Fibroblast of peridontal ligament (primary cell): ENCODE data around the gene BTBD9.
A peak's percentile ranks its signal among the peaks of the same experiment; 100 is the strongest.

Experiments
- DNase-seq: peaks from one replicate; pipeline ENCODE4 v3.0.0-alpha.2; 2010; ENCODE audit errors: extremely low read depth

Gene BTBD9

GRCh38 chr6:38346291-38347079, 293.2 kb downstream of the BTBD9 start:
- DNase-seq, result peak; percentile 96

GRCh38 chr6:38345586-38345985, 294.1 kb downstream of the BTBD9 start:
- DNase-seq, result no peak

- DNase-seq, result no peak
These were observed 298.2 kb downstream of the BTBD9 start for GRCh38 chr6:38341496-38341895.

GRCh38 chr6:38339914-38340313, 299.8 kb downstream of the BTBD9 start:
- no peak for DNase-seq

DNA sequence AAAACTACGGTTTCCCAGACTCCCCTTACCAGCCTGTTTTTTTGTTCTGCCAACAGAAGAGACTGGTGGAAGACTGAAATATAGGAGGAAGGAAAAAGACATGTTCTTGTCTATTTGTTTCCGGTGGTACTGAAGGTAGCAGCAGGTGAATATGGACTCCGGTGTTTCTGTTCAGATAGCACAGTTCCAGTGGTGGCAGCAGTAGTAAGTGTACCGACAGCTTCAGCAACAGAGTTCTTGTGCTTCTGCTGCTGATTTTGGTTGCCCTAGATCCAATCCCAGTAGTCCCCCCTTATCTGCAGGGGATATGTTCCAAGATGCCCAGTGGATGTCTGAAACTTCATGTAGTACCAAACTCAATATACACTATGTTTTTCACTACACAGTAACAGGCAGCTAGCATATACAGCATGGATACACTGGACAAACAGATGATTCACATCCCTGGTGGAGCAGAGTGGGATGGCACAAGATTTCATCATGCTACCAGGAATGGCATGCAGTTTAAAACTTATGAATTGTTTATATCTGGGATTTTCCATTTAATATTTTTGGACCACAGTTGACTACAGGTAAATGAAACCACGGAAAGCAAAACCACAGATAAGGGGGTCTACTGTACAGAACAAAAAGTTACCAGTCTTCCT, 301.8 kb downstream of the BTBD9 start:
- peak; percentile 92 for DNase-seq

- no peak for DNase-seq
These were observed 302.8 kb downstream of the BTBD9 start for GRCh38 chr6:38336922-38337321.

DNA sequence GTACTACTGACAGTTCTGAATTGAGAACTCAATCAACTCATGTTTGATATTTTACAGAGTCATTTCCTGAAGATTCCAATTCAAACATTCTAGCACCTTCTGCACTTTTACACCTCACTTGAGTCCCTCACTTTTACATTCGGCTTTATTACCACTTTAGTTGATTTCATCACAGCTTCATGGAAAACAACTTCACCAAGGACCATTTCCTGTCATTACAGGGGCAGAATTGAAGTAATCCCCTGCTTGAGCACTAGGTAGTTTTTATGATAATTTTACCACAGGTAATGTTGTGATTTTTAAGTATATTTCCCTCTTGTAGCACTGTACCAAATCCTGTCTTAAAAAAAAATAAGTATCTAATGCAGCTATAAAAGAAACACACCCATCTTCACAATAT, 312.9 kb downstream of the BTBD9 start:
- DNase-seq, result no peak

GRCh38 chr6:38323216-38323615, 316.5 kb downstream of the BTBD9 start:
- no peak for DNase-seq

DNA sequence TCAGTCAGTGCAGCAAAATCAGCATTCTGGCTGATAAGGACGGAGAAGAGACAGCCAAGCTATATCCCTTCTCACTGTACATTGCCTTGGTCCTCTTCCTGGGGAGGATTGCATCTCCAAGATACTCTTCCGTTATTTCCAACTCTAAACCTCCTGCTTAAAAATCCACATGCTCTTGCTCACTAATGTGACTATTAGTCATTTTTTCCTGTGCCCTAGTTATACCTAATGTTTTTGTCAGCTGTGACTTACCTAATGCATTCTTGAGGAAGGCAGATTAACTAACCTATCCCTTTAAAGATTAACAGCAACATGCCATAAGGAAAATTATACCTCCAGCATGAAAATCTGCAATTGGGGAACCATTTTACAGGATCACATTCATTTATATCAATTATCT, 317.6 kb downstream of the BTBD9 start:
- DNase-seq, result no peak

GRCh38 chr6:38320843-38321242, 318.9 kb downstream of the BTBD9 start:
- DNase-seq, result no peak

GRCh38 chr6:38320358-38320757, 319.4 kb downstream of the BTBD9 start:
- no peak for DNase-seq

DNA sequence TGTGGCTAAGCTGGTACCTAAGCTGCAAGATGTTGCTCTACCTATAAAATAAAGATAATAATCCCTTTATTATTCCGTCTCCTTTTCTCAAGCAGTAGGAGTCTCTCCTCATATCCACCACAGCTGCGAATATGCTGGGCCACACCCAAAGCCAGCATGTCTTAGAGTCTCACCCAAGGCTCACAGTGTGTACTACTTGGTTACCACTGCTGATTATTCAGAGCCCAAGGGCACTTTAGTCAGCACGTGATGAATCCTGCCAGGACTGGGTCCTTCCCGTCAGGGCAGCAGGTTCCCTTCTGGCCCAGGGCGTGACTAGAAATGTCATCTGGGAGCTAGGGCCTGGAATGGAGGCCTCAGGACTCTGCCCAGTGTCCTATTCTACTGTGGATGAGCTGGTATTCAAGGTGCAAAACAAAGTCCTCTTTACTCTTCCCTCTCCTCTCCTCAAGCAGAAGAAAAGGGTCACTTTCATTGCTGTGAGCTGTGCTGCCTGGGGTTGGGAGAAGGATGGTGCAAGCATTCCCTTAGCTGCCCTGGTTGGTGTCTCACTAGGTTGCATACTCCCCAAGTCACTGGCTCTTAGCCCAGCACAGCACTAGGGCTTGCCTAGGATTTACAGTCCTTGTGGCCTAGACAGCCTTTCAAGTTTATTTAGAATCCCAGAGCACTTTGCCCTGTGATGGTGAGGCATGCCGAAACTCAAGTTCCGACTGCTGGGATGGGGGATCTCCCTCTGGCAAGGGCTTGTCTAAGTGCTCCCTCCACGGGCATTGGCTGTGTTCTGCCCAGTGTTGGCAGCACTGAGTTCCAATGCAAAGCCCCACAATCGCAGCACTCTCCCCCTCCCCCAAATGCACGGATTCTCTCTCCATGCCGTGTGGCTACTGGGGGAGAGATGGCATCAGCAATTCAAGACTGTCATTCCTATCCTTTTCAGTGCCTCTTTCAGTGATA, 320.2 kb downstream of the BTBD9 start:
- no peak for DNase-seq

- DNase-seq, result no peak
These were observed 323.4 kb downstream of the BTBD9 start for GRCh38 chr6:38316099-38316868.

DNA sequence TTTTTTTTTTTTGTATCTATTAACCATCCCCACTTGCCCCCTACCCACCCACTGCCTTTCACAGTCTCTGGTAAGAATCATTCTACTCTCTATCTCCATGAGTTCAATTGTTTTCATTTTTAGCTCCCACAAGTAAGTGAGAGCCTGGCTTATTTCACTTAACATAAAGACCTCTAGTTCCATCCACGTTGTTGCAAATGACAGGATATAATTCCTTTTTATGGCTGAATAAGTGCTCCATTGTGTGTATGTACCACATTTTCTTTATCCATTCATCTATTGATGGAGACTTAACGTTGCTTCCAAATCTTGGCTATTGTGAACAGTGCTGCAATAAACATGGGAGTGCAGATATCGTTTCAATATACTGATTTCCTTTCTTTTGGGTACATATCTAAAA, 328.5 kb downstream of the BTBD9 start:
- no peak for DNase-seq

DNA sequence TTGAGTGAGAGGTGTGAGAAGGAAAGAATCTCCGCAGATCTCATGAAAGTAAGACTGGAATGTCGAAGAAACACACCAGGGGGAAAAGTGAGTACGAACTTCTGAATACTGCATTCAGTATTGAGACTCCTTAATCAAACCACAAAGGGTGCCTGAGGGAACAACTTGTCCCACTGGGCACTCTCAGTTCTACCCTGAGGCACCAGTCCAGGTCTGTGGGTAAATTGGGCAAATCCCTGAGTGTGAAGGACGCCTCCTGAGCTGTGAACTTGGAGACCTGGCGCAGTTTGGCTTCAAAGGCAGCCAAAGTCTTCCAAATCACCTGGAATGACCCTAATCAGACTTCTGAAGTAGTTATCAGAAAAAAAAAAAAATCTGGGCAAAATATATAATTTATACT, 329.7 kb downstream of the BTBD9 start:
- no peak for DNase-seq

DNA sequence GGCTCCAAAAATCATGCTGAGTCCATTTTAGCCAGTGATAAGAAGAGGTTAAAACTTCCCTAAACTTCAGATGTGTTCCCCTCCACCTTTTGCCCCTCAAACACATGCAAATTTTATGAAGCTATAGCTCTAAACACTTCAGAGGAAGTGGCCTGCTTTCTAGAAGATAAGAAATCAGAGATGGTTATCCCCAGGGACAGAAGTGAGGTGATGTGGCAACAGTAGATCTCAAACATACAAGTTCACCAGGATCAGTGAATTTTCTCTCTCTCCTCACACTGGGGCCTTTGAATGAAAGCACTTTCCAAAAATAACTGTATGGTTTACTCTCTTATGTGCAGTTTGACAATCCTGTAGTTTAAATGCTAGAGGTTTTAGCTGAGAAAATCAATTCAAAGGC, 332.0 kb downstream of the BTBD9 start:
- DNase-seq, result no peak

DNA sequence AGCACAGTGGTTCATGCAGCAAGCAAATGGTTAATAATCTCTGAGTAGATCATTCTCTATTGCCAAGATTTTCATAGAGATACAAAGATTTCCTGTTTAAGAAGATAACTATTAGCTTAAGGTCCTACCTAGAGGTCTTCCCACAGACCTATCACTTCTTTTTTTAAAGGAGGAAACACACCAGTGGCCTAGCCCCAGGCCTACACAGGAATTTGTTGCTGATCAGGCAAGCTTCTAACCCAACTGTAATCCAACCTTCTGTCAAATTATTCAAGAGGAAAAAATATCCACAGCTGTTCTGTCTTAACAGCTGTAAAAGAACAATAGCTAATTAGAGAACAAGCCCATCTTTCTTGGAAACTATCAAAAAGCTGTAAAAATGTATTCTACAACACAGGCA, 332.8 kb downstream of the BTBD9 start:
- DNase-seq, result no peak

DNA sequence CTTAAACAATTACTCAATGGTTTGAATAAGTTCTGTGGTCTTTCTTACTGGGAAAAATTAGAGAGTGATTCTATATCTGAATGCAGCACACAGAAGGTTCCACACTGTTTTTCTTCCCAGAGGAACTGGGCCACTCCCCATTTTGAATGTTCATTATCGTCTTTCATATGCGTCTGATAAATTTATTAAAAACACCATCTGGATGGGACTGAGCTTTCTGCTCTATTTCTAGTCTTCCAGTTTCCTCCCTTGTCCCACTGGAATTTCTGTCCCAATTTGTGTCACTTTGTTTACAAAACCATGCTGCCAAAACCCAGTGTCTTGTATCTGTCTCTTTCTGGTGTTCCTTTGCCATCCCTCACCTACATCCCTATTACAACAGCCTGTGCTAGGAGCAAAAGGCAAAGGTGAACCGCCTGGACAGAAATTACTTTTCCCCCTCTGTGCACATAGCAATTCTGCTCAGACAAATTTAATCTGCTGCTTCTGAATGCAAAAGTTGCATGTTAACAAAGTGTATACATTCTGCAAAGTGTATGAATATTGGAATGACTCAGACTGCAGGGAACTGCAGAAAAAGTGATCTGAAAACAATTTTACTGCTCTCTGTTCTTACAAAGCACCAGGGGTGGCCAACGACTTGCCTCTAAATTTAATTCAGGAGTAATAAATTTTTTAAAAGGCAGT, 333.6 kb downstream of the BTBD9 start:
- no peak for DNase-seq

DNA sequence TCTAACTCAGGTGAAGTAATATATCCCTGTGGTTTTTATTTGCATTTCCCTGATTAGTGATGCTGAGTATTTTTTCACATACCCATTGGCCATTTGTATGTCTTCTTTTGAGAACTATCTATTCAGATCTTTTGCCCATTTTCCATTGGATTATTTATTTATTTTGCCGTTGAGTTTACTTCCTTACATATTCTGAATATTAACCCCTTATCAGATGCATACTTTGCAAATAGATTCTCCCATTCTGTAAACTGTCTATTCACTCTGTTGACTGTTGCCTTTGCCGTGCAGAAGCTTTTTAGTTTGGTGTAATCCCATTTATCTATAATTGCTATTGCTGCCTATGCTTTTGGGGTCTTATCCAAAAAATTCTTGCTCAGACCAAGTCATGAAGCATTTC, 336.9 kb downstream of the BTBD9 start:
- DNase-seq, result no peak

DNA sequence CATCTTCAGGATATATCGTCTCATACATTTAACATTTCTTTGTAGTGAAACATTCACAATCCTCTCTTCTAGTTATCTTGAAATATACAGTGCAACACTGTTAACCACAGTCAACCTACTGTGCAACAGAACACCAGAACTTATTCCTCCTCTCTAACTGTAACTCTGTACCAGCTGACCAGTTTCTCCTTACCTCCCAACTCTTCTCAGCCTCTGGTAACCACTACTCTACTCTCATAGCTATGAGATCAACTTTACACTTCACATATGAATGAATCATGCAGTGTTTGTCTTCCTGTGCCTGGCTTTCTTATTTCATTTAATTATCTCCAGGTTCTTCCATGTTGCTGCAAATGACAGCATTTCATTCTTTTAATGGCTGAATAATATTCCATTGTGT, 337.6 kb downstream of the BTBD9 start:
- DNase-seq, result no peak
